ENCODE measurements around the gene SORBS2. TPM values are rescaled to one million over a fixed set of nuclear protein-coding genes. Genes with fewer than 3 reads are reported as not detected.

SORBS2 gene
- total and polyA plus RNA-seq, 2 of the 4 experiments (the other 2 are of a cell fraction), result 0.18 TPM; not detected in 1

GRCh38 chr4:185540040-185540439 lies 272.0 kb downstream of the SORBS2 start:
- no peaks in the 10 kb centered on the region for H3K9me3 ChIP-seq (ENCODE audit: control insufficient read depth, insufficient read depth, low read length)
- H3K4me1 ChIP-seq (ENCODE audit: control insufficient read depth, insufficient read depth, low read length), result peaks cover 2% of the 10 kb centered on the region; the same call in 1 of the 2 replicates
- ATAC-seq (ENCODE audit: low read depth) (no peak), DNase-seq (no peak)
- POLR2A ChIA-PET (ENCODE audit: unreplicated experiment), result no interaction called here
- BruUV-seq (replicated peaks), result no TSS peak
- CTCF ChIA-PET, result no interaction called here
- no peak overlapping the region for H3K23ac ChIP-seq (ENCODE audit: low read depth, low read length)
- no peak overlapping the region for H3K27ac ChIP-seq (ENCODE audit: insufficient read depth, low read length)
- in situ Hi-C loops (cut with MboI; ENCODE audit: low sequenced_read_pairs) (no loop called here), intact Hi-C loops (cut with micrococcal nuclease) (no loop called here), dilution Hi-C loops (cut with HindIII; ENCODE audit: low sequenced_read_pairs, unreplicated experiment) (no loop called here)
- H3K27me3 ChIP-seq (ENCODE audit: control insufficient read depth, insufficient read depth, low read length), result peaks cover 16% of the 10 kb centered on the region
- no peak overlapping the region for H4K91ac ChIP-seq (ENCODE audit: insufficient read depth, low read depth, low read length)
- H2BK120ac ChIP-seq (ENCODE audit: low read depth, low read length), result no peak overlapping the region
- no peak overlapping the region for H2AK9ac ChIP-seq (replicated peaks; ENCODE audit: low read depth, low read length, poor library complexity)
- no peak overlapping the region for H3K14ac ChIP-seq (replicated peaks; ENCODE audit: low read depth, low read length)
- H3K9ac ChIP-seq (ENCODE audit: low read depth, low read length), result no peak overlapping the region
- no peak overlapping the region for H3K18ac ChIP-seq (ENCODE audit: low read depth, low read length)
- H3K79me1 ChIP-seq (ENCODE audit: low read depth in 1 of 2, low read length in 2 of 2), result no peaks in the 10 kb centered on the region
- no peak overlapping the region for H3K4me2 ChIP-seq (ENCODE audit: low read depth, low read length)
- no peaks in the 10 kb centered on the region for H4K20me1 ChIP-seq (ENCODE audit: insufficient read depth, low read length)
- WGBS, 2 experiments (ENCODE audit: extremely low coverage in 2 of 2, insufficient read length in 1 of 2), result 91% methylated on average over 4 of the region's 8 CpGs; no CpG with 5 or more reads in 1 of the 2 experiments
- no peak overlapping the region for H2BK5ac ChIP-seq (ENCODE audit: low read depth, low read length, poor library complexity, severe bottlenecking)
- no peak overlapping the region for H3K4me3 ChIP-seq (ENCODE audit: insufficient read depth, low read depth, low read length)
- H3K56ac ChIP-seq (ENCODE audit: extremely low read depth, insufficient read depth, low read length), result no peak overlapping the region
- no peak overlapping the region for H3K4ac ChIP-seq (ENCODE audit: low read depth, low read length)
- H4K8ac ChIP-seq (ENCODE audit: low read depth in 2 of 2, low read length in 2 of 2), result no peak overlapping the region
- no peak overlapping the region for H2AK5ac ChIP-seq (ENCODE audit: low read depth, low read length)
- no peak for TF ChIP-seq MXI1 (IDR thresholded peaks at IDR 0.05; ENCODE audit: borderline replicate concordance, low read depth, low read length)
- TF ChIP-seq RAD21 (IDR thresholded peaks at IDR 0.05; ENCODE audit: low read length), result no peak
- no peak for TF ChIP-seq MAFK (IDR thresholded peaks at IDR 0.05; ENCODE audit: low read depth, low read length)
- TF ChIP-seq CTCF (conservative IDR thresholded peaks at IDR 0.05; ENCODE audit: low read depth, low read length), result no peak
- TF ChIP-seq BHLHE40 (IDR thresholded peaks at IDR 0.05; ENCODE audit: low read depth, low read length), result no peak
- no peak for TF ChIP-seq POLR2A (IDR thresholded peaks at IDR 0.05; ENCODE audit: low read depth, low read length)
- no peak for TF ChIP-seq RCOR1 (IDR thresholded peaks at IDR 0.05; ENCODE audit: insufficient replicate concordance, low read length)
- TF ChIP-seq NFE2L2 (IDR thresholded peaks at IDR 0.05; ENCODE audit: low read depth, low read length), result no peak
- TF ChIP-seq FOS (IDR thresholded peaks at IDR 0.05; ENCODE audit: low read depth, low read length), result no peak
- no peak for TF ChIP-seq MAZ (IDR thresholded peaks at IDR 0.05; ENCODE audit: borderline replicate concordance, low read depth, low read length)
- no peak for TF ChIP-seq RFX5 (IDR thresholded peaks at IDR 0.05; ENCODE audit: low read depth, low read length)
- TF ChIP-seq CEBPB (IDR thresholded peaks at IDR 0.05; ENCODE audit: low read depth, low read length), result no peak
- no peak for TF ChIP-seq USF2 (IDR thresholded peaks at IDR 0.05; ENCODE audit: low read depth, low read length)
- TF ChIP-seq ELK1 (IDR thresholded peaks at IDR 0.05; ENCODE audit: borderline replicate concordance, low read depth, low read length), result no peak
- TF ChIP-seq CHD1 (IDR thresholded peaks at IDR 0.05; ENCODE audit: low read depth, low read length), result no peak
- TF ChIP-seq SMC3 (IDR thresholded peaks at IDR 0.05; ENCODE audit: low read depth, low read length), result no peak
- H4K5ac ChIP-seq (ENCODE audit: low read depth, low read length), result no peak overlapping the region
- H3K9me1 ChIP-seq (ENCODE audit: insufficient read depth, low read length), result no peaks in the 10 kb centered on the region
- H2AFZ ChIP-seq (replicated peaks; ENCODE audit: low read length, poor library complexity), result no peak overlapping the region
- no peak overlapping the region for H2BK15ac ChIP-seq (ENCODE audit: low read depth, low read length)
- H3K36me3 ChIP-seq (ENCODE audit: control insufficient read depth, insufficient read depth, low read length), result no peaks in the 10 kb centered on the region
- no peak overlapping the region for H2BK20ac ChIP-seq (ENCODE audit: low read depth, low read length)

All from IMR-90 (cell line).